ENCODE measurements around the gene LTO1.

GRCh38 chr11:69654660-69655478 is 20.3 kb downstream of the LTO1 start:
- TF ChIP-seq CTCF (IDR thresholded peaks at IDR 0.05): no peak
- no peak for TF ChIP-seq ZFX (IDR thresholded peaks at IDR 0.05; ENCODE audit: borderline replicate concordance)
